HepG2 (cell line): Measurements from ENCODE around the gene ARHGEF12. TPM values are rescaled to one million over a fixed set of nuclear protein-coding genes. Genes with fewer than 3 reads are reported as not detected.

Source experiments
- ATAC-seq: fragments of 200-7000 bp; cut with Tn5 transposase; 3 replicates; pipeline ENCODE4 v1.9.1; 2020; ENCODE audit warnings: mild to moderate bottlenecking, moderate library complexity
- BruUV-seq: library from RNA; stranded (reverse); fragments of 400-500 nt; replicated peaks from 2 replicates; lab custom pipeline; 2021; lab: Mats Ljungman, UMichigan
- CTCF ChIA-PET: fragments of 300-600 bp; formaldehyde crosslinking; extraction: SDS; loops from one replicate; lab custom pipeline; 2021; ENCODE audit warnings: low total read pairs, inconsistent platforms, low intra/inter-chr PET ratio; lab: Yijun Ruan, JAX
- POLR2A ChIA-PET: fragments of 350-600 bp; sonication (Branson Sonifier 250); formaldehyde crosslinking; loops from one replicate; lab custom pipeline; 2020; ENCODE audit warnings: antibody characterized with exemption, inconsistent platforms; lab: Yijun Ruan, JAX
- DNase-seq: peaks from one replicate; pipeline ENCODE4 v3.0.0-alpha.2; 2015; ENCODE audit warnings: low spot score
- FAIRE-seq: peaks from 3 replicates; lab custom pipeline; 2011; peaks lifted over from hg19 to GRCh38; lab: Jason Lieb, UNC
- H2AFZ ChIP-seq: one replicate; pipeline ENCODE4 v1.6.1; 2011; ENCODE audit warnings: low read length, inconsistent platforms
- H3K27ac ChIP-seq: fragments of 300-600 bp; 3 replicates; pipeline ENCODE4 v1.8.0; 2011; ENCODE audit warnings: mixed run types, mild to moderate bottlenecking, mixed read lengths, low read length, inconsistent platforms; ENCODE audit not compliant: insufficient read depth; ENCODE audit errors: extremely low read length
- H3K27me3 ChIP-seq, 2 experiments: fragments of 200-600 bp in 1 of 2; 2 replicates in 1 of 2; 3 replicates in 1 of 2; pipeline versions ENCODE4 v1.6.0 to v1.8.0; 2011; ENCODE audit warnings: low read length in 2 of 2, mild to moderate bottlenecking in 2 of 2, moderate library complexity in 2 of 2, inconsistent platforms in 1 of 2; ENCODE audit not compliant: insufficient read depth in 2 of 2, control insufficient read depth in 1 of 2
- H3K36me3 ChIP-seq, 2 experiments: fragments of 200-600 bp in 1 of 2; replicated peaks in 1 of 2; 2 replicates in 1 of 2; 3 replicates in 1 of 2; pipeline versions ENCODE4 v1.5.1 to v1.8.0; 2011; ENCODE audit warnings: low read length in 2 of 2, inconsistent platforms in 1 of 2; ENCODE audit not compliant: insufficient read depth in 2 of 2, control insufficient read depth in 1 of 2
- H3K4me1 ChIP-seq: 2 replicates; pipeline ENCODE4 v1.5.1; 2012; ENCODE audit warnings: low read length, inconsistent platforms; ENCODE audit not compliant: insufficient read depth
- H3K4me2 ChIP-seq: 2 replicates; pipeline ENCODE4 v1.6.0; 2011; ENCODE audit warnings: low read depth, low read length, inconsistent platforms
- H3K4me3 ChIP-seq, 3 experiments: fragments of 200-600 bp in 1 of 3; sonication (generic), shearing (Covaris generic) in 1 of 3; replicated peaks in 1 of 3; 2 replicates each; pipeline ENCODE4 v1.5.1; 2011 to 2016; ENCODE audit warnings: low read length in 3 of 3, inconsistent platforms in 2 of 3, low read depth in 2 of 3, mild to moderate bottlenecking in 2 of 3, control low read depth in 1 of 3, mixed read lengths in 1 of 3; ENCODE audit not compliant: insufficient read depth in 1 of 3
- H3K79me2 ChIP-seq: one replicate; pipeline ENCODE4 v1.6.1; 2011; ENCODE audit warnings: low read length, inconsistent platforms; ENCODE audit not compliant: insufficient read depth
- H3K9ac ChIP-seq: 2 replicates; pipeline ENCODE4 v1.6.0; 2011; ENCODE audit warnings: mild to moderate bottlenecking, low read depth, low read length, inconsistent platforms; ENCODE audit not compliant: insufficient read depth
- H3K9me3 ChIP-seq: 2 replicates; pipeline ENCODE4 v1.5.1; 2012; ENCODE audit warnings: mild to moderate bottlenecking, low read length
- H4K20me1 ChIP-seq: 2 replicates; pipeline ENCODE4 v1.6.0; 2011; ENCODE audit warnings: inconsistent platforms, mild to moderate bottlenecking, low read length, moderate library complexity; ENCODE audit not compliant: insufficient read depth
- CBX1 ChIP-seq: IDR thresholded peaks from one replicate; pipeline ENCODE4 v1.6.1; 2016; ENCODE audit warnings: antibody characterized with exemption, low read depth
- CCDC6 ChIP-seq: sonication (generic); formaldehyde crosslinking; IDR thresholded peaks from 2 replicates; pipeline ENCODE4 v1.8.1; 2022; ENCODE audit warnings: mild to moderate bottlenecking, missing genetic modification reagents, moderate library complexity
- HNF4A ChIP-seq: sonication (generic); formaldehyde crosslinking; IDR thresholded peaks from 2 replicates; pipeline ENCODE4 v1.4.0; 2020; ENCODE audit warnings: missing genetic modification reagents
- KAT7 ChIP-seq: IDR thresholded peaks from 2 replicates; pipeline ENCODE4 v1.6.1; 2018; ENCODE audit warnings: borderline replicate concordance, missing compliant biosample characterization
- NFE2 ChIP-seq: sonication (generic); formaldehyde crosslinking; IDR thresholded peaks from 2 replicates; pipeline ENCODE4 v1.4.0; 2020; ENCODE audit warnings: missing genetic modification reagents
- YEATS2 ChIP-seq: sonication (generic); formaldehyde crosslinking; IDR thresholded peaks from 2 replicates; pipeline ENCODE4 v1.4.0; 2020; ENCODE audit warnings: missing genetic modification reagents, borderline replicate concordance
- ZBTB8A ChIP-seq: sonication (generic); formaldehyde crosslinking; IDR thresholded peaks from 2 replicates; pipeline ENCODE4 v1.4.0; 2020; ENCODE audit warnings: mild to moderate bottlenecking, low read depth, missing genetic modification reagents, borderline replicate concordance
- WGBS: methylation state at CpG from one replicate; pipeline ENCODE4 v1.1.6; 2017; ENCODE audit warnings: low lambda C conversion rate; 5-methylcytosine and 5-hydroxymethylcytosine counted together
- in situ Hi-C: cut with HindIII; loops from 2 replicates; pipeline ENCODE4 v1.10.0; 2017; ENCODE audit warnings: low pct_unique_long_range_greater_than_20kb; ENCODE audit not compliant: extremely low pct_ligation_motif_present
- intact Hi-C: fragments of 100-400 bp; cut with micrococcal nuclease; formaldehyde crosslinking; loops from one replicate; pipeline ENCODE4 v1.10.0; 2022; ENCODE audit not compliant: unreplicated experiment
- polyA plus RNA-seq, 8 experiments: library from polyadenylated mRNA; depleted of rRNA in 3 of 8; stranded (reverse) in 7 of 8; unstranded in 1 of 8; fragments of >200 nt; fragmentation: Illumina TruSeq in 4 of 8; extraction: Trizol in 4 of 8; gene quantifications; 2 replicates each; pipeline versions ENCODE4 v1.2.1 to v1.2.3, GENCODE V29; 2011 to 2016; ENCODE audit warnings: low read depth in 4 of 8, missing spikeins in 1 of 8, mixed read lengths in 1 of 8; ENCODE audit not compliant: insufficient read depth in 1 of 8
- total RNA-seq, 5 experiments: library from RNA; depleted of rRNA; stranded (reverse); fragments of >200 nt; fragmentation: Illumina TruSeq; extraction: Trizol; gene quantifications; 2 replicates each; pipeline ENCODE4 v1.2.3, GENCODE V29; 2016; ENCODE audit warnings: low read depth in 1 of 5
- TF ChIP-seq, protein P1 (sequence below): sonication (generic); formaldehyde crosslinking; IDR thresholded peaks from 2 replicates; pipeline ENCODE4 v1.5.1; 2020; ENCODE audit warnings: missing genetic modification reagents, mild to moderate bottlenecking, borderline replicate concordance
- TF ChIP-seq, protein P2 (sequence below): sonication (generic); formaldehyde crosslinking; conservative IDR thresholded peaks from 2 replicates; pipeline ENCODE4 v1.4.0; 2020; ENCODE audit warnings: mild to moderate bottlenecking, missing genetic modification reagents, moderate library complexity
- TF ChIP-seq, protein P3 (sequence below): sonication (generic); formaldehyde crosslinking; IDR thresholded peaks from 2 replicates; pipeline ENCODE4 v1.4.0; 2020; ENCODE audit warnings: missing genetic modification reagents
- TF ChIP-seq, protein P4 (sequence below): IDR thresholded peaks from 2 replicates; pipeline ENCODE4 v1.6.1; 2016; ENCODE audit warnings: mild to moderate bottlenecking
- TF ChIP-seq, protein P5 (sequence below): sonication (generic); formaldehyde crosslinking; IDR thresholded peaks from 2 replicates; pipeline ENCODE4 v1.5.1; 2020; ENCODE audit warnings: missing genetic modification reagents, mild to moderate bottlenecking, borderline replicate concordance

Gene ARHGEF12
- total and polyA plus RNA-seq, 2 of the 13 experiments (the other 11 are each of a cell fraction or from before 2014, with no cell fraction given) = 17.9 to 54.4 TPM

DNA sequence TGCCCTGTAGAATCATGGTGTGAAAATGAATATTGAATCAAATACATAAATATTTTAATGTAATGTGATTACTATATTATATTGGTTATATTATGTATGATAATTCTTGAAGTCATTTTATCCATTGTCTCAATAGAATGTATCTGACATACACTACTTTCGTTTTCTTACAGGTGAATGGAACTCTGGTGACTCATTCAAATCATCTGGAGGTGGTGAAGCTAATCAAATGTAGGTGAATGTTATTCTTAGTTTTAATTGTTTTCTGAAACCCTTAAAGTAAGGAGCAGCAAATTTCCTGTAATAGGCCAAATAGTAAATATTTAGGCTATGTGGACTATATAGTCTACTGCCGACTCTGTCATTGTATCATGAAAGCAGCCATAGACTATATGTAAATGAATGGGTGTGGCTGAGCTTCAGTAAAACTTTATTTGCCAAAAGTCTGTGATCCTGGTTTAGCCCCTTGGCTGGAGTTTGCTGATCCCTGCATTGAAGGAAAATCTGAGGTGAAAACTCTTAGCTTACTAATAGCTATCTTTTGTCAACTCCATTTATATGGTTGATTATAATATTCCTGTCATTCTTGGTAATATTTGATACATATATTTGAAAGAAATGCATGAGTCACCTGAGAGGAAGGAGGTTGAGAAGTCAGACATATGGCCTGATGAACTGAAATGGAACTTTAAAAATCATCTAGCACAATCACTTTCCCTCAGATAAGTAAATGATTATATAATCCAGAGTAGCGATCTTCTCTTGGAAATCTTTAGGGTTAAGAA is 88.2 kb downstream of the ARHGEF12 start:
- intact Hi-C loops = no loop called here
- no peaks in the 10 kb centered on the region for H3K27me3 ChIP-seq
- no peaks in the 10 kb centered on the region for H3K79me2 ChIP-seq
- H3K36me3 ChIP-seq = peaks cover 2 to 52% of the 10 kb centered on the region in 2 experiments
- CTCF ChIA-PET = no interaction called here
- H2AFZ ChIP-seq = no peak overlapping the region
- H4K20me1 ChIP-seq = no peaks in the 10 kb centered on the region
- no peak for TF ChIP-seq HNF4A (CRISPR knock-in tag)
- TF ChIP-seq ZBTB8A (CRISPR knock-in tag) = no peak
- TF ChIP-seq, protein P1, sequence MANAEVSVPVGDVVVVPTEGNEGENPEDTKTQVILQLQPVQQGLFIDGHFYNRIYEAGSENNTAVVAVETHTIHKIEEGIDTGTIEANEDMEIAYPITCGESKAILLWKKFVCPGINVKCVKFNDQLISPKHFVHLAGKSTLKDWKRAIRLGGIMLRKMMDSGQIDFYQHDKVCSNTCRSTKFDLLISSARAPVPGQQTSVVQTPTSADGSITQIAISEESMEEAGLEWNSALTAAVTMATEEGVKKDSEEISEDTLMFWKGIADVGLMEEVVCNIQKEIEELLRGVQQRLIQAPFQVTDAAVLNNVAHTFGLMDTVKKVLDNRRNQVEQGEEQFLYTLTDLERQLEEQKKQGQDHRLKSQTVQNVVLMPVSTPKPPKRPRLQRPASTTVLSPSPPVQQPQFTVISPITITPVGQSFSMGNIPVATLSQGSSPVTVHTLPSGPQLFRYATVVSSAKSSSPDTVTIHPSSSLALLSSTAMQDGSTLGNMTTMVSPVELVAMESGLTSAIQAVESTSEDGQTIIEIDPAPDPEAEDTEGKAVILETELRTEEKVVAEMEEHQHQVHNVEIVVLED (CRISPR knock-in tag) = no peak
- TF ChIP-seq, protein P2, sequence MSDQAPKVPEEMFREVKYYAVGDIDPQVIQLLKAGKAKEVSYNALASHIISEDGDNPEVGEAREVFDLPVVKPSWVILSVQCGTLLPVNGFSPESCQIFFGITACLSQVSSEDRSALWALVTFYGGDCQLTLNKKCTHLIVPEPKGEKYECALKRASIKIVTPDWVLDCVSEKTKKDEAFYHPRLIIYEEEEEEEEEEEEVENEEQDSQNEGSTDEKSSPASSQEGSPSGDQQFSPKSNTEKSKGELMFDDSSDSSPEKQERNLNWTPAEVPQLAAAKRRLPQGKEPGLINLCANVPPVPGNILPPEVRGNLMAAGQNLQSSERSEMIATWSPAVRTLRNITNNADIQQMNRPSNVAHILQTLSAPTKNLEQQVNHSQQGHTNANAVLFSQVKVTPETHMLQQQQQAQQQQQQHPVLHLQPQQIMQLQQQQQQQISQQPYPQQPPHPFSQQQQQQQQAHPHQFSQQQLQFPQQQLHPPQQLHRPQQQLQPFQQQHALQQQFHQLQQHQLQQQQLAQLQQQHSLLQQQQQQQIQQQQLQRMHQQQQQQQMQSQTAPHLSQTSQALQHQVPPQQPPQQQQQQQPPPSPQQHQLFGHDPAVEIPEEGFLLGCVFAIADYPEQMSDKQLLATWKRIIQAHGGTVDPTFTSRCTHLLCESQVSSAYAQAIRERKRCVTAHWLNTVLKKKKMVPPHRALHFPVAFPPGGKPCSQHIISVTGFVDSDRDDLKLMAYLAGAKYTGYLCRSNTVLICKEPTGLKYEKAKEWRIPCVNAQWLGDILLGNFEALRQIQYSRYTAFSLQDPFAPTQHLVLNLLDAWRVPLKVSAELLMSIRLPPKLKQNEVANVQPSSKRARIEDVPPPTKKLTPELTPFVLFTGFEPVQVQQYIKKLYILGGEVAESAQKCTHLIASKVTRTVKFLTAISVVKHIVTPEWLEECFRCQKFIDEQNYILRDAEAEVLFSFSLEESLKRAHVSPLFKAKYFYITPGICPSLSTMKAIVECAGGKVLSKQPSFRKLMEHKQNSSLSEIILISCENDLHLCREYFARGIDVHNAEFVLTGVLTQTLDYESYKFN = no peak
- no peak for TF ChIP-seq KAT7
- no peak for TF ChIP-seq CBX1
- TF ChIP-seq, protein P3, sequence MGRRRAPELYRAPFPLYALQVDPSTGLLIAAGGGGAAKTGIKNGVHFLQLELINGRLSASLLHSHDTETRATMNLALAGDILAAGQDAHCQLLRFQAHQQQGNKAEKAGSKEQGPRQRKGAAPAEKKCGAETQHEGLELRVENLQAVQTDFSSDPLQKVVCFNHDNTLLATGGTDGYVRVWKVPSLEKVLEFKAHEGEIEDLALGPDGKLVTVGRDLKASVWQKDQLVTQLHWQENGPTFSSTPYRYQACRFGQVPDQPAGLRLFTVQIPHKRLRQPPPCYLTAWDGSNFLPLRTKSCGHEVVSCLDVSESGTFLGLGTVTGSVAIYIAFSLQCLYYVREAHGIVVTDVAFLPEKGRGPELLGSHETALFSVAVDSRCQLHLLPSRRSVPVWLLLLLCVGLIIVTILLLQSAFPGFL (CRISPR knock-in tag) = no peak
- no peak for TF ChIP-seq YEATS2 (CRISPR knock-in tag)
- TF ChIP-seq, protein P4, sequence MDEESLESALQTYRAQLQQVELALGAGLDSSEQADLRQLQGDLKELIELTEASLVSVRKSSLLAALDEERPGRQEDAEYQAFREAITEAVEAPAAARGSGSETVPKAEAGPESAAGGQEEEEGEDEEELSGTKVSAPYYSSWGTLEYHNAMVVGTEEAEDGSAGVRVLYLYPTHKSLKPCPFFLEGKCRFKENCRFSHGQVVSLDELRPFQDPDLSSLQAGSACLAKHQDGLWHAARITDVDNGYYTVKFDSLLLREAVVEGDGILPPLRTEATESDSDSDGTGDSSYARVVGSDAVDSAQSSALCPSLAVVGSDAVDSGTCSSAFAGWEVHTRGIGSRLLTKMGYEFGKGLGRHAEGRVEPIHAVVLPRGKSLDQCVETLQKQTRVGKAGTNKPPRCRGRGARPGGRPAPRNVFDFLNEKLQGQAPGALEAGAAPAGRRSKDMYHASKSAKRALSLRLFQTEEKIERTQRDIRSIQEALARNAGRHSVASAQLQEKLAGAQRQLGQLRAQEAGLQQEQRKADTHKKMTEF (CRISPR knock-in tag) = no peak
- TF ChIP-seq, protein P5, sequence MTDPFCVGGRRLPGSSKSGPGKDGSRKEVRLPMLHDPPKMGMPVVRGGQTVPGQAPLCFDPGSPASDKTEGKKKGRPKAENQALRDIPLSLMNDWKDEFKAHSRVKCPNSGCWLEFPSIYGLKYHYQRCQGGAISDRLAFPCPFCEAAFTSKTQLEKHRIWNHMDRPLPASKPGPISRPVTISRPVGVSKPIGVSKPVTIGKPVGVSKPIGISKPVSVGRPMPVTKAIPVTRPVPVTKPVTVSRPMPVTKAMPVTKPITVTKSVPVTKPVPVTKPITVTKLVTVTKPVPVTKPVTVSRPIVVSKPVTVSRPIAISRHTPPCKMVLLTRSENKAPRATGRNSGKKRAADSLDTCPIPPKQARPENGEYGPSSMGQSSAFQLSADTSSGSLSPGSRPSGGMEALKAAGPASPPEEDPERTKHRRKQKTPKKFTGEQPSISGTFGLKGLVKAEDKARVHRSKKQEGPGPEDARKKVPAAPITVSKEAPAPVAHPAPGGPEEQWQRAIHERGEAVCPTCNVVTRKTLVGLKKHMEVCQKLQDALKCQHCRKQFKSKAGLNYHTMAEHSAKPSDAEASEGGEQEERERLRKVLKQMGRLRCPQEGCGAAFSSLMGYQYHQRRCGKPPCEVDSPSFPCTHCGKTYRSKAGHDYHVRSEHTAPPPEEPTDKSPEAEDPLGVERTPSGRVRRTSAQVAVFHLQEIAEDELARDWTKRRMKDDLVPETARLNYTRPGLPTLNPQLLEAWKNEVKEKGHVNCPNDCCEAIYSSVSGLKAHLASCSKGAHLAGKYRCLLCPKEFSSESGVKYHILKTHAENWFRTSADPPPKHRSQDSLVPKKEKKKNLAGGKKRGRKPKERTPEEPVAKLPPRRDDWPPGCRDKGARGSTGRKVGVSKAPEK = no peak
- TF ChIP-seq NFE2 (CRISPR knock-in tag) = no peak
- TF ChIP-seq CCDC6 (CRISPR knock-in tag) = no peak
- H3K4me3 ChIP-seq = no peak overlapping the region
- no peak overlapping the region for H3K27ac ChIP-seq
- no peak for FAIRE-seq
- no peak for DNase-seq
- POLR2A ChIA-PET = no interaction called here
- H3K4me2 ChIP-seq = no peak overlapping the region
- no peak overlapping the region for H3K9ac ChIP-seq
- 95% methylated on average over 3 of the region's 3 CpGs for WGBS
- no peak for ATAC-seq
- in situ Hi-C loops = no loop called here
- H3K9me3 ChIP-seq = no peaks in the 10 kb centered on the region
- no peaks in the 10 kb centered on the region for H3K4me1 ChIP-seq
- BruUV-seq = no TSS peak
